ENCODE results near the gene CEACAM6. TPM values are rescaled to one million over a fixed set of nuclear protein-coding genes. Genes with fewer than 3 reads are reported as not detected.
"Not testable (repeated sequence)": the region's sequence is repeated elsewhere in the genome, so short reads cannot be mapped to it uniquely, and the experiment has no call there.

CEACAM6 gene
- under 1 TPM; 0.06 to 0.22 (median 0.17) TPM for polyA plus RNA-seq (ENCODE audit: insufficient read length in 3 of 3)
- long read RNA-seq, donor 1, result 0 reads
- long read RNA-seq, donor 2, result 0 reads
- long read RNA-seq, donor 3, result 0 reads
- long read RNA-seq, donor 4, result 0 reads
- long read RNA-seq, donor 5, result 0 reads
- long read RNA-seq, donor 6, result 0 reads
- long read RNA-seq, donor 7, result 0 reads
- long read RNA-seq, donor 8, result 0 reads
- long read RNA-seq, donor 9, result 0 reads
- long read RNA-seq, donor 10, result 0 reads
- long read RNA-seq, donor 11, result 0 reads
- long read RNA-seq, donor 12, result 0 reads
- long read RNA-seq, donor 13, result 0 reads
- long read RNA-seq, donor 14, result 0 reads
- long read RNA-seq, donor 15, result 0 reads
- long read RNA-seq, donor 16, result 0 reads

DNA sequence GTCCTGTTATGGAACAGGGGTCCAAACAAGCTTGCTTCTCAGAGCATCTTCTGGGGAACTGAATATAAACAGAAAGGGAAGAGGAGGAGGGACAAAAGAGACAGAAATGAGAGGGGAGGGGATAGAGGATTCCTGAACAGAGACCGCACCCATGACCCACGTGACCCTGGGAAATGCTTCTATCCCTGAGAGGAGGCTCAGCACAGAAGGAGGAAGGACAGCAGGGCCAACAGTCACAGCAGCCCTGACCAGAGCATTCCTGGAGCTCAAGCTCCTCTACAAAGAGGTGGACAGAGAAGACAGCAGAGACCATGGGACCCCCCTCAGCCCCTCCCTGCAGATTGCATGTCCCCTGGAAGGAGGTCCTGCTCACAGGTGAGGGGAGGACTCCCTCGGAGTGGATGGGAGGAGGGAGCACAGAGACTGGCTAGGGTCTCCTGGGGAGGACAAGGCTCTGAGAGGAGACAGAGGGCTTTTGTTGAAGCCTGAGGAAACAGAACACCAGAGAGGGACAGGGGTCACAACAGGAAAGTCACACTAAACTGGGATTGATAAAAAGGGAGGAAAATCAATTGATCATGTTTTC is at the start of gene CEACAM6:
CEACAM6 (plus strand) TSS at position 203 of the 586 bp plus-strand sequence; CDS start at position 312, 109 bp downstream.
- DNase-seq (ENCODE audit: extremely low read depth in 1 of 11, low read depth in 9 of 11, low spot score in 4 of 11), result no peak

DNA sequence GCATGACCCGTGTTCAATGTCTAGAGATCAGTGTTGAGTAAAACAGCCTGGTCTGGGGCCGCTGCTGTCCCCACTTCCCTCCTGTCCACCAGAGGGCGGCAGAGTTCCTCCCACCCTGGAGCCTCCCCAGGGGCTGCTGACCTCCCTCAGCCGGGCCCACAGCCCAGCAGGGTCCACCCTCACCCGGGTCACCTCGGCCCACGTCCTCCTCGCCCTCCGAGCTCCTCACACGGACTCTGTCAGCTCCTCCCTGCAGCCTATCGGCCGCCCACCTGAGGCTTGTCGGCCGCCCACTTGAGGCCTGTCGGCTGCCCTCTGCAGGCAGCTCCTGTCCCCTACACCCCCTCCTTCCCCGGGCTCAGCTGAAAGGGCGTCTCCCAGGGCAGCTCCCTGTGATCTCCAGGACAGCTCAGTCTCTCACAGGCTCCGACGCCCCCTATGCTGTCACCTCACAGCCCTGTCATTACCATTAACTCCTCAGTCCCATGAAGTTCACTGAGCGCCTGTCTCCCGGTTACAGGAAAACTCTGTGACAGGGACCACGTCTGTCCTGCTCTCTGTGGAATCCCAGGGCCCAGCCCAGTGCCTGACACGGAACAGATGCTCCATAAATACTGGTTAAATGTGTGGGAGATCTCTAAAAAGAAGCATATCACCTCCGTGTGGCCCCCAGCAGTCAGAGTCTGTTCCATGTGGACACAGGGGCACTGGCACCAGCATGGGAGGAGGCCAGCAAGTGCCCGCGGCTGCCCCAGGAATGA is 48.4 kb upstream of the CEACAM6 start:
- DNase-seq (ENCODE audit: extremely low read depth in 1 of 11, low read depth in 9 of 11, low spot score in 4 of 11), result no peak

DNA sequence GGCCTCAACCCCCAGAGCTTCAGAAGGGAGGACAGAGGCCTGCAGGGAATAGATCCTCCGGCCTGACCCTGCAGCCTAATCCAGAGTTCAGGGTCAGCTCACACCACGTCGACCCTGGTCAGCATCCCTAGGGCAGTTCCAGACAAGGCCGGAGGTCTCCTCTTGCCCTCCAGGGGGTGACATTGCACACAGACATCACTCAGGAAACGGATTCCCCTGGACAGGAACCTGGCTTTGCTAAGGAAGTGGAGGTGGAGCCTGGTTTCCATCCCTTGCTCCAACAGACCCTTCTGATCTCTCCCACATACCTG is 47.9 kb upstream of the CEACAM6 start:
- DNase-seq (ENCODE audit: extremely low read depth in 1 of 11, low read depth in 9 of 11, low spot score in 4 of 11), result no peak

DNA sequence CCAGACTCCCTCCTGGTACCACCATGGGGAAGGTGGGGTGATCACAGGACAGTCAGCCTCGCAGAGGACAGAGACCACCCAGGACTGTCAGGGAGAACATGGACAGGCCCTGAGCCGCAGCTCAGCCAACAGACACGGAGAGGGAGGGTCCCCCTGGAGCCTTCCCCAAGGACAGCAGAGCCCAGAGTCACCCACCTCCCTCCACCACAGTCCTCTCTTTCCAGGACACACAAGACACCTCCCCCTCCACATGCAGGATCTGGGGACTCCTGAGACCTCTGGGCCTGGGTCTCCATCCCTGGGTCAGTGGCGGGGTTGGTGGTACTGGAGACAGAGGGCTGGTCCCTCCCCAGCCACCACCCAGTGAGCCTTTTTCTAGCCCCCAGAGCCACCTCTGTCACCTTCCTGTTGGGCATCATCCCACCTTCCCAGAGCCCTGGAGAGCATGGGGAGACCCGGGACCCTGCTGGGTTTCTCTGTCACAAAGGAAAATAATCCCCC is 47.4 kb upstream of the CEACAM6 start:
- DNase-seq (ENCODE audit: extremely low read depth in 1 of 11, low read depth in 9 of 11, low spot score in 4 of 11), result no peak

GRCh38 chr19:41708481-41708880 is 46.8 kb upstream of the CEACAM6 start, which contains the start of gene CEACAM5:
CEACAM5 (plus strand) TSS chr19:41708626; CDS start chr19:41708732, 106 bp downstream.
- DNase-seq (ENCODE audit: extremely low read depth in 1 of 11, low read depth in 9 of 11, low spot score in 4 of 11), result no peak

- not testable (repeated sequence) for DNase-seq (ENCODE audit: extremely low read depth in 1 of 11, low read depth in 9 of 11, low spot score in 4 of 11)
These were observed 45.8 kb upstream of the CEACAM6 start for GRCh38 chr19:41709516-41709915.

GRCh38 chr19:41709951-41710645 is 45.2 kb upstream of the CEACAM6 start:
- no peak for DNase-seq (ENCODE audit: extremely low read depth in 1 of 11, low read depth in 9 of 11, low spot score in 4 of 11)

DNA sequence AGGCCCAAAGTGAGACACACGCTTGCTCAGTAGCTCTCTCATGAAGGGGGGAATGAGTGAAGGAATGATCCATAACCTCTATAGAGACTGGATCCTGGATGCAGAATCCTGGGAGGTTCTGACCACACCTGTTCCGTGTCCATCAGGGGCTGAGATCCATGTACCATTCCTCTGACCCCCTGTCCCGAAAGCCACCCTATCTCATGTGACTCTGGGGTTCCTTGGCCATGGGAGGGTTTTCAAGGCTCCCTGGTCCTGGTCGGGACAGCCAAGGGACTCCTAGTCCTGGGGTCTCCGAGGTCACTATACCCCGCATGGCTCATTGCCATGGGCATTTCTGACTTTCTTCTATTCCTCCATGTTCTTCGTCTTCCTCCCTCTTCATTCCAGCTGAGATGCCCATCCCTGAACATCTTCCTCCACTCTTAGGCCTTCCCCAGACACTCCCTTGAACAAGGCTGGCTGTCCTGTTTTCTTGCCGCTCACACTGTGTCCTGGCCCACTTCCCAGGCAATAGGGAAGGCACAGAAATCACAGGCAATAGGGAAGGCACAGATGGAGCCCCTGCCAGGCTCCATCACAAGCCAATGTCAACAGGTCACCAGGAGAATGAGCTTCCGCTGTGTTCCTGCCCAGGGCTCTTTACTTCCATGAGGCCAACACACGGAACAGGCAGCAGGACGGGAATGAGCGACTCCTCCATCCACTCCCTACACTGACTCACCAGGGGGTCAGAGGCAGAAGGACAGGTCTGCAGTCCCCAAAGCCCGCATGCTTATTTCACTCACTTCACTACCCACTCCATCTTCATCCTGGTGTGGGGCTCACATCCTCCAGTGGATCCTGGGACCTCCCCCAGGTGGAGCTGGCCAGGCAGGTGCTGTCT is 43.7 kb upstream of the CEACAM6 start:
- DNase-seq (ENCODE audit: extremely low read depth in 1 of 11, low read depth in 9 of 11, low spot score in 4 of 11), result no peak

GRCh38 chr19:41714598-41714997 is 40.7 kb upstream of the CEACAM6 start:
- DNase-seq (ENCODE audit: extremely low read depth in 1 of 11, low read depth in 9 of 11, low spot score in 4 of 11), result no peak

DNA sequence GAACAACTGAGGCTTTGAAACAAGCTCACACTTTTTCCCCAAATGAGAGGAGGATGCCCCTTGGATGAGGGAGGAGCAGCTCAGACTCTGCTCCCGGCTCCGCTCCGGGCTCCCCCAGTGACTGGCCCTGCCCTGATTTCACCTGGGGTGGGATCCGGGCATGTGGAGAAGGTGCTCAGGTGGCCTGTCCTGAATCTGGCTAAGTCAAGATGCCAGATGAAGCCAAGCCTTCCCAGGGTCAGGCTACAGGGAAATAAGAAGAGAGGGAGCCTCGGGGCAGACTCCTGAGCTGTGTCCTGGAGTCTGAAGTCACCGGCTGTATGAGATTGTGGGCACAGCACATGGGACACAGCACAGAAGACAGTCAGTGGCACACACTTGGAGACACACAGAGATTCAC is 36.6 kb upstream of the CEACAM6 start:
- no peak for DNase-seq (ENCODE audit: extremely low read depth in 1 of 11, low read depth in 9 of 11, low spot score in 4 of 11)

- DNase-seq (ENCODE audit: extremely low read depth in 1 of 11, low read depth in 9 of 11, low spot score in 4 of 11), result no peak
These were observed 35.2 kb upstream of the CEACAM6 start for GRCh38 chr19:41720103-41720502.

DNA sequence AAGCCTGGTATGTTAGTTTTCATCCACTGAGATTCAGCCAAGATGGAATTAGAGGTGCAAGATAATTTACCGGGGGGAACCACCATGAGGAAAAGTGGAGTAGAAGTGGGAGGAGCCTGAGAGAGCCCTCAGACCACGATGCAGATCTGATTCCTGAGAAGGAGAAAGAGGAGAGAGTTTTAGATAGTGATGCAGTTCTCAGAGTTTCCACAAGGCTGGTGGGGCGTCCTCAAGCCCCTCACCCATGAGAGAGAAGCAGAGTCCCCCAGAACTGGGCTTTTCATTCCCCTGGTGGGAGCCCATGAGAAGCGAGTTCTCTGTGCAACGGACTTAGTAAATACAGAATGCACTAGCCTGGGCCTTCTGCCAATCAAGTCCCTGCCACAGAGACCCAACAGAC is 28.8 kb upstream of the CEACAM6 start:
- DNase-seq (ENCODE audit: extremely low read depth in 1 of 11, low read depth in 9 of 11, low spot score in 4 of 11), result no peak

DNA sequence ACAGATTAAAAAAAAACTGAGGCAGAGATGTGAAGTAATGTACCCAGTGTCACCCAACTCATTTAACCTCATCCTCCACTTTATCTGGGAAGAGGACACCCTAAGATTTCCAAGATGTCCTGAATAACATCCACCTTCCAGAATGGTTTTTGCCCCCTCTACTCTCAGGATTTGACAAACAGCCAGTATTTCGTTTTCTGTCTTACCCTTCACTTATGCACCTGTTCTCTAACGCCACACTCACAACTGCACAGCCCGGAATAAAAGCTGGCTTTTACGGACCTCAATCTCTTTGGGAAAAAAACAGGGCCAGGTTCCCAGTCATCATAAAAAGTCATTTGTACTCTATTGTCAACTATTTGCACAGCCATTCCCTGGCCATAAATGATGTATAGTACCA is 21.2 kb upstream of the CEACAM6 start:
- no peak for DNase-seq (ENCODE audit: extremely low read depth in 1 of 11, low read depth in 9 of 11, low spot score in 4 of 11)

DNA sequence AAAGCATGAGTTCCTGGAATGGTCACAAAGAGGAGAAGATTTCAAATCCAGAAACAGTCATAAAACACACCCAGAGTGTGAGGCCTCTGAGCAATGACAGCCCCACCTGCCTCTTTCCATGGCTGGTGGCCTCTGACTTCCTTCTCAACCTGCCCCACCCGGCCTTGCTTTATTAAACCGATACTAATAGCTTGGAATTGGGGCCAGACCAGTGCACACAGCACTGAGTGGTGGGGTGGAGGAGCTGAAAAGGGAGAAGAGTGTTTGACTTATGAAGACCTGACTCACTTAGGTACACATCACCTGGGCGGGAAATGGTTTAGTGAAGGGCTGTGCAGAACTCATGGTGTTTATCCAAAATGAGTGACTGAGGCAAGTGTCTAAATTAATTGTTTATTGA is 20.7 kb upstream of the CEACAM6 start:
- DNase-seq (ENCODE audit: extremely low read depth in 1 of 11, low read depth in 9 of 11, low spot score in 4 of 11), result no peak

DNA sequence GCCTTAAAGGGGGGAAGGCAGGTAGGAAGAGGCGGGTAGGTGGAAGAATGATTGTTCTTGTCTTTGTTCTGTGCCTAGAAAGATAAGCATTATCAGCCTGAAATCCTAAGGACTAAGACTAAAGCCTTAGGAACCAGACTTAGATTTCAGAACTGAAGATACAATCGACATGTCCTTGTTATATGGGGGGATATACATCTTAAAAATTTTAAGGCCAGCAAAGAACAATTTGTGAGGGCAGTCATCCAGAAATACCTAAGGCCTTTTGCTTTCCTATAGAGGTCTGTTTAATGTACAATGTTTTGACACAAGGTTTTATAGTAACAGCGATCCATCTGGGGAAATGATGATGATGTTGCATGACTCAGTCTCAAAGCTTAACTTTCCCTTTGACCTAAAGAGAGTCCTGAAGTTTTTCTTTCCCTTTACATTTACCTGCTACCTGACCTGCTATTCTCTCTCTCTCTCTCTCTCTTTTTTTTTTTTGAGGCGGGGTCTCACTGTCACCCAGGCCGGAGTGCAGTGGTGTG is 20.2 kb upstream of the CEACAM6 start:
- no peak for DNase-seq (ENCODE audit: extremely low read depth in 1 of 11, low read depth in 9 of 11, low spot score in 4 of 11)

GRCh38 chr19:41739361-41739760 is 16.0 kb upstream of the CEACAM6 start:
- no peak for DNase-seq (ENCODE audit: extremely low read depth in 1 of 11, low read depth in 9 of 11, low spot score in 4 of 11)

DNA sequence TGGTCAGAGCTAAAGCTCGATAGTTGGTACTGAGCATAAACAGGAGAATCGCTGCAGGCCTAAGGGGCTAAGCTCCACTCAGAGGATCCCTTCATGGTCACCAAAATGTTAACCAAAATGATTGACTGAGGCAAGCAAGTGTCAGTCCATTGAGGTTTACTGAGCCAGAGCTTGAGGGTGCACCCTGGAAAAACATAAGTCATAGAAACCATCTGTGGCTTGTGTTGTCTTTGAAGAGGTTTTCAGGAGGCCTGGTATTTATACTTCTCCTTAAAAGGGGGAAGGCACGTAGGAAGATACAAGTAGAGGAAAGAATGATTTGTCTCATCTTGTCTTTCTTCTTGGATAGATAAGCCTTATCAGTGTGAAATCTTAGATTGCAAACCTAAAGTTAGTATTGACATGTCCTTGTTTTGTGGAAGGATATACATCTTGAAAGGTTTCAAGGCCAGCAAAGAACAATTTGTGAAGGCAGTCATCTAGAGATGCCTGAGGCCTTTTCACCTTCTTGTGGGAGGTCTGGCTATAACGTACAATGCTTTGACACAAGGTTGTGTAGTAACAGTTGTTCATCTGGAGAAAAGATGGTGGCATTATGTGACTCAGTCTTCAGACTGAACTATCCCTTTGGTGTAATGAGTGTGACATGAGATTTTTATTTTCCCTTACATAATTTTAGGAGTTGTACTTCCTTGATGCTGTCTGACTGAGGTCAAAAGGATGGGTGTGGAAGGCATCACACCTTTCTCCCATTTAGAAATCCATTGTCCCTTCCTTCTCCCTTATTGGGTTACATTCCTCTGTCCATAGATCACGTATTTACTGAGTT is 14.7 kb upstream of the CEACAM6 start:
- DNase-seq (ENCODE audit: extremely low read depth in 1 of 11, low read depth in 9 of 11, low spot score in 4 of 11), result no peak

GRCh38 chr19:41741244-41741554 is 14.1 kb upstream of the CEACAM6 start:
- DNase-seq (ENCODE audit: extremely low read depth in 1 of 11, low read depth in 9 of 11, low spot score in 4 of 11), result no peak
